Measurements from ENCODE around the gene CFAP74.

Gene CFAP74

GRCh38 chr1:1914971-1915692 is 88.5 kb downstream of the CFAP74 start, which contains the start of gene CALML6:
CALML6 (plus strand) TSS chr1:1915260; CDS start chr1:1915281, 21 bp downstream.
- no peak for FAIRE-seq

- no peak for FAIRE-seq
These were observed 89.2 kb downstream of the CFAP74 start for GRCh38 chr1:1914101-1914970.

- no peak for FAIRE-seq
These were observed 92.1 kb downstream of the CFAP74 start for GRCh38 chr1:1911350-1912041.

GRCh38 chr1:1910651-1911331 is 92.8 kb downstream of the CFAP74 start:
- no peak for FAIRE-seq

GRCh38 chr1:1910033-1910465 is 93.5 kb downstream of the CFAP74 start:
- FAIRE-seq, result no peak

GRCh38 chr1:1908506-1908791 is 95.1 kb downstream of the CFAP74 start:
- FAIRE-seq, result no peak

- FAIRE-seq, result no peak
These were observed 96.4 kb downstream of the CFAP74 start for GRCh38 chr1:1907098-1907736.

- FAIRE-seq, result peak; percentile 78
These were observed 97.1 kb downstream of the CFAP74 start for GRCh38 chr1:1906185-1907097.

- no peak for FAIRE-seq
These were observed 100.4 kb downstream of the CFAP74 start for GRCh38 chr1:1903224-1903623.

- no peak for FAIRE-seq
These were observed 101.8 kb downstream of the CFAP74 start for GRCh38 chr1:1901641-1902294.

GRCh38 chr1:1900883-1901640 is 102.5 kb downstream of the CFAP74 start:
- no peak for FAIRE-seq

GRCh38 chr1:1899967-1900327 is 103.6 kb downstream of the CFAP74 start:
- no peak for FAIRE-seq

GRCh38 chr1:1899266-1899966 is 104.2 kb downstream of the CFAP74 start:
- FAIRE-seq, result no peak

GRCh38 chr1:1898246-1898933 is 105.2 kb downstream of the CFAP74 start:
- FAIRE-seq, result no peak

- no peak for FAIRE-seq
These were observed 107.9 kb downstream of the CFAP74 start for GRCh38 chr1:1895456-1896336.

GRCh38 chr1:1895060-1895418 is 108.5 kb downstream of the CFAP74 start:
- no peak for FAIRE-seq

- FAIRE-seq, result no peak
These were observed 109.1 kb downstream of the CFAP74 start for GRCh38 chr1:1894354-1895059.
